OCI-LY7 (cell line): ENCODE data around the gene VEGFB.

Experiments
- CTCF ChIP-seq: fragments of 200-600 bp; sonication (generic); conservative IDR thresholded peaks from 2 replicates; pipeline ENCODE4 v1.5.1; 2014; ENCODE audit warnings: mild to moderate bottlenecking, antibody characterized with exemption, low read length, moderate library complexity, mixed read lengths
- EZH2phosphoT487 ChIP-seq: fragments of 200-600 bp; sonication (generic); IDR thresholded peaks from 2 replicates; pipeline ENCODE4 v1.6.1; 2018; ENCODE audit warnings: low read depth, borderline replicate concordance, mild to moderate bottlenecking, mixed run types, antibody characterized with exemption, low read length, moderate library complexity, mixed read lengths

- TF ChIP-seq CTCF (no peak), EZH2phosphoT487 (no peak)
Measured at GRCh38 chr11:64275031-64275800, 40.8 kb downstream of the VEGFB start.
